Neural progenitor cell (in vitro differentiated cells): Measurements from ENCODE around the gene DDC. TPM values are rescaled to one million over a fixed set of nuclear protein-coding genes. Genes with fewer than 3 reads are reported as not detected.

Source experiments
- DNase-seq: peaks from one replicate; pipeline ENCODE4 v3.0.0-alpha.2; 2016; ENCODE audit warnings: low spot score
- H2AFZ ChIP-seq: fragments of 200-600 bp; sonication (generic); replicated peaks from 2 replicates; pipeline ENCODE4 v1.6.1; 2016; ENCODE audit warnings: antibody characterized with exemption
- H3F3A ChIP-seq: fragments of 200-600 bp; sonication (generic); 2 replicates; pipeline ENCODE4 v1.6.1; 2016; ENCODE audit warnings: antibody characterized with exemption, low read depth
- H3K27ac ChIP-seq: fragments of 200-600 bp; sonication (generic); 2 replicates; pipeline ENCODE4 v1.5.1; 2016; ENCODE audit warnings: mild to moderate bottlenecking
- H3K27me3 ChIP-seq: fragments of 200-600 bp; sonication (generic); 2 replicates; pipeline ENCODE4 v1.6.1; 2016; ENCODE audit warnings: mild to moderate bottlenecking, moderate library complexity
- H3K36me3 ChIP-seq: fragments of 200-600 bp; sonication (generic); 2 replicates; pipeline ENCODE4 v1.5.1; 2016
- H3K4me1 ChIP-seq: fragments of 200-600 bp; sonication (generic); 2 replicates; pipeline ENCODE4 v1.6.1; 2016; ENCODE audit warnings: mixed run types
- H3K4me2 ChIP-seq: fragments of 200-600 bp; sonication (generic); 2 replicates; pipeline ENCODE4 v1.6.1; 2016
- H3K4me3 ChIP-seq: fragments of 200-600 bp; sonication (generic); 2 replicates; pipeline ENCODE4 v1.5.1; 2016
- H3K79me2 ChIP-seq: fragments of 200-600 bp; sonication (generic); 2 replicates; pipeline ENCODE4 v1.6.1; 2016; ENCODE audit warnings: low read depth
- H3K9ac ChIP-seq: fragments of 200-600 bp; sonication (generic); 2 replicates; pipeline ENCODE4 v1.6.1; 2016
- H3K9me3 ChIP-seq: fragments of 200-600 bp; sonication (generic); 2 replicates; pipeline ENCODE4 v1.5.1; 2016; ENCODE audit warnings: low read depth
- H4K20me1 ChIP-seq: fragments of 200-600 bp; sonication (generic); 2 replicates; pipeline ENCODE4 v1.6.1; 2016; ENCODE audit warnings: low read depth
- H3K27ac Mint-ChIP-seq: 3 replicates; pipeline ENCODE4 v1.8.0; 2021; ENCODE audit warnings: mixed read lengths
- H3K27me3 Mint-ChIP-seq: 2 replicates; pipeline ENCODE4 v1.8.0; 2022; ENCODE audit warnings: low read depth, mild to moderate bottlenecking, inconsistent platforms, moderate library complexity, mixed read lengths; ENCODE audit not compliant: insufficient read depth
- H3K36me3 Mint-ChIP-seq: 3 replicates; pipeline ENCODE4 v1.8.0; 2021; ENCODE audit warnings: mixed read lengths
- H3K4me1 Mint-ChIP-seq: 3 replicates; pipeline ENCODE4 v1.8.0; 2021; ENCODE audit warnings: mixed read lengths
- H3K4me3 Mint-ChIP-seq: 3 replicates; pipeline ENCODE4 v1.8.0; 2021; ENCODE audit warnings: mild to moderate bottlenecking, moderate library complexity, mixed read lengths
- H3K9me3 Mint-ChIP-seq: 3 replicates; pipeline ENCODE4 v1.8.0; 2020; ENCODE audit warnings: mixed read lengths
- CTCF ChIP-seq: fragments of 200-600 bp; sonication (generic); IDR thresholded peaks from 2 replicates; pipeline ENCODE4 v1.5.1; 2017; ENCODE audit warnings: antibody characterized with exemption, mild to moderate bottlenecking
- EZH2 ChIP-seq: fragments of 200-600 bp; sonication (generic); IDR thresholded peaks from 2 replicates; pipeline ENCODE4 v1.6.1; 2017; ENCODE audit warnings: antibody characterized with exemption, mild to moderate bottlenecking, moderate library complexity
- EZH2phosphoT487 ChIP-seq: fragments of 200-600 bp; sonication (generic); IDR thresholded peaks from 2 replicates; pipeline ENCODE4 v1.6.1; 2017; ENCODE audit warnings: antibody characterized with exemption
- total RNA-seq: library from RNA; depleted of rRNA; stranded (reverse); fragments of >200 nt; gene quantifications from 2 replicates; pipeline ENCODE4 v1.2.3, GENCODE V29; 2015; ENCODE audit warnings: low replicate concordance

The DDC gene
- total RNA-seq, 1 donor from 2014 or later = not detected

DNA sequence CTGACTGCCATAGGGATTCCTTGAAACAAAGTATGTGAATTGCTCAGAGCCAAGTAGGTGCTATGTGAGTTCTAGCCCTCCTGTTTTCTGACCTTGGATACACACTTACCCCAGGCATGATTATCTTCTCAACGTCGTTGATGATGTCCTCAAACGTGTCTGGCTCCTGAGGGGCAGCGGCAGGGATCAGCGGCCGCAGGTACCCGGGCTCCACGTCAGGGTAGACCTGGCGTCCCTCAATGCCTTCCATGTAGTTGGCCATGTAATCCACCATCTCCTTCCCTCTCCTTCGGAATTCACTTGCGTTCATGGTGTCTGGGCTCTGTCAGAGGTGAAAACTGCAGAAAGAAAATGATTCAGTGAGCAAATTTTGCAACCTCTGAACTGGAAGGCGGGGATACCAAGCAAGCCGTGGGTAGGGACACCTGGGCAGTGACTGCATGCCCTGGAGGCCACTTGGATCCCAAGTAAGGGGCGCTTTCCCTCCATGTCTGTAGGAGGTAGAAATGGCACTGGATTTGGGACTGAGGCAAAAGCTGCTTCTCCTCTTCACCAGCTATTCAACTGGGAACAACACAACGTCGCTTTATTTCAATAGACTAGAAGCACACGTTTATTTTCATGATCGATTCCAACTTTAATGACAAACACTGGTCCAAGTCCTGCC lies 21.3 kb downstream of the DDC start:
- H3K27ac ChIP-seq = no peak overlapping the region
- H3K4me1 ChIP-seq = peaks cover 8% of the 10 kb centered on the region
- H3K9me3 ChIP-seq = no peaks in the 10 kb centered on the region
- H3K4me2 ChIP-seq = no peak overlapping the region
- no peaks in the 10 kb centered on the region for H4K20me1 ChIP-seq
- Mint-ChIP-seq H3K4me3 (no peak overlapping the region), H3K4me1 (peaks cover 10% of the 10 kb centered on the region), H3K9me3 (peaks cover 2% of the 10 kb centered on the region), H3K36me3 (no peaks in the 10 kb centered on the region), H3K27ac (no peak overlapping the region), H3K27me3 (peaks cover 5% of the 10 kb centered on the region)
- no peak overlapping the region for H3K9ac ChIP-seq
- H3K36me3 ChIP-seq = no peaks in the 10 kb centered on the region
- no peaks in the 10 kb centered on the region for H3K79me2 ChIP-seq
- DNase-seq = no peak
- H3K4me3 ChIP-seq = no peak overlapping the region
- H3K27me3 ChIP-seq = no peaks in the 10 kb centered on the region
- H3F3A ChIP-seq = no peaks in the 10 kb centered on the region
- TF ChIP-seq EZH2 (no peak), CTCF (no peak), EZH2phosphoT487 (no peak)
- no peak overlapping the region for H2AFZ ChIP-seq

GRCh38 chr7:50542132-50542531 lies 23.1 kb downstream of the DDC start:
- H3K27ac Mint-ChIP-seq = peak overlapping the region; percentile 23
- peaks cover 8% of the 10 kb centered on the region for H3K4me1 ChIP-seq
- TF ChIP-seq EZH2phosphoT487 (no peak), EZH2 (no peak), CTCF (no peak)

GRCh38 chr7:50540785-50541579 lies 24.2 kb downstream of the DDC start:
- H3K9me3 Mint-ChIP-seq = peaks cover 2% of the 10 kb centered on the region
- Histone ChIP-seq H3K9ac (no peak overlapping the region), H3K4me1 (peaks cover 8% of the 10 kb centered on the region), H3K9me3 (no peaks in the 10 kb centered on the region), H3K4me3 (no peak overlapping the region), H3K79me2 (no peaks in the 10 kb centered on the region), H3K27ac (no peak overlapping the region), H4K20me1 (no peaks in the 10 kb centered on the region), H3K4me2 (no peak overlapping the region), H3F3A (no peaks in the 10 kb centered on the region), H2AFZ (no peak overlapping the region), H3K27me3 (no peaks in the 10 kb centered on the region), H3K36me3 (no peaks in the 10 kb centered on the region)
- H3K27ac Mint-ChIP-seq = peak overlapping the region; percentile 18
- no peak overlapping the region for H3K4me3 Mint-ChIP-seq
- no peaks in the 10 kb centered on the region for H3K36me3 Mint-ChIP-seq
- TF ChIP-seq CTCF (no peak), EZH2 (no peak), EZH2phosphoT487 (no peak)
- H3K4me1 Mint-ChIP-seq = peaks cover 13% of the 10 kb centered on the region
- peaks cover 3% of the 10 kb centered on the region for H3K27me3 Mint-ChIP-seq
- no peak for DNase-seq

More at GRCh38 chr7:50542132-50542531, 23.1 kb downstream of the DDC start:
- Histone ChIP-seq H3K4me2 (no peak overlapping the region), H3K36me3 (no peaks in the 10 kb centered on the region), H2AFZ (no peak overlapping the region), H3K4me3 (no peak overlapping the region), H3K9ac (no peak overlapping the region), H3K27ac (no peak overlapping the region), H4K20me1 (no peaks in the 10 kb centered on the region), H3K79me2 (no peaks in the 10 kb centered on the region), H3K27me3 (no peaks in the 10 kb centered on the region), H3K9me3 (no peaks in the 10 kb centered on the region), H3F3A (no peaks in the 10 kb centered on the region)
- DNase-seq = no peak
- peaks cover 3% of the 10 kb centered on the region for H3K27me3 Mint-ChIP-seq
- H3K36me3 Mint-ChIP-seq = no peaks in the 10 kb centered on the region
- peaks cover 2% of the 10 kb centered on the region for H3K9me3 Mint-ChIP-seq
- H3K4me1 Mint-ChIP-seq = peaks cover 13% of the 10 kb centered on the region
- H3K4me3 Mint-ChIP-seq = no peak overlapping the region
